Stomach (tissue), 4 donors: Measurements from ENCODE around the gene FOXN3.

Source experiments
- CTCF ChIP-seq, 7 experiments: fragments of 450-650 bp in 4 of 7; fragments of 200-600 bp in 3 of 7; sonication (generic) in 3 of 7; IDR thresholded peaks; one replicate each; pipeline ENCODE4 v1.5.1; 2016 to 2019; ENCODE audit warnings: antibody characterized with exemption in 7 of 7, control low read depth in 2 of 7, mild to moderate bottlenecking in 1 of 7
- EP300 ChIP-seq: sonication (generic); formaldehyde crosslinking; IDR thresholded peaks from one replicate; pipeline ENCODE4 v1.6.1; 2017; ENCODE audit warnings: antibody characterized with exemption
- POLR2A ChIP-seq, 4 donors: fragments of 450-650 bp; IDR thresholded peaks; one replicate each; pipeline ENCODE4 v1.6.1; 2016; ENCODE audit warnings: antibody characterized with exemption in 4 of 4, control low read depth in 2 of 4, mild to moderate bottlenecking in 1 of 4, moderate library complexity in 1 of 4

DNA sequence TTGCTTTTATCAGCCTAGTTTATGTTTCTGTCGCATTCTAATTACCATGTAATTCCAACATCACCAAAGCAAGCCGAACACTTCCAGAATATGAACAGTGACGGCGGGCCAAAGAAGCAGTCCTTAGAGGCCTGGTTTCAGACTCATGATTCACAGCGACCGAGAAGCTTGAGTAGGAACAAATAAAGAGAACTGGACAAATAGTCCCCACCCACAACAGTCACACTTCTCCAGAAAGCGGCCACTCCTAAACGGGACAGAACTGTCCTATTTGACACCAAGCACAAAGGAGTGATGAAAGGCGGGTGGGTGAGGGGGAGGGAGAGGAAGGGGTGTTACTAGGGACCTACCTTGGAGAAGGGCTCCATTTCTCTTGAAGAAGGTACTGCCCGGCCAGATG is 136.4 kb downstream of the FOXN3 start:
- TF ChIP-seq CTCF (IDR thresholded peaks at IDR 0.05), result no peak
- no peak for TF ChIP-seq EP300
- no peak for TF ChIP-seq POLR2A (IDR thresholded peaks at IDR 0.05)
